Kidney (tissue), 14 donors: ENCODE data around the gene PCARE. TPM values are rescaled to one million over a fixed set of nuclear protein-coding genes. Genes with fewer than 3 reads are reported as not detected.

ENCODE experiments used
- DNase-seq, 5 donors: peaks; one replicate each; pipeline ENCODE4 v3.0.0-alpha.2; 2013 to 2020
- FAIRE-seq: peaks from 2 replicates; lab custom pipeline; 2012; peaks lifted over from hg19 to GRCh38; lab: Jason Lieb, UNC
- H3K27ac ChIP-seq, 2 donors: one replicate each; pipeline ENCODE4 v1.7.0; 2013; ENCODE audit warnings: low read depth in 2 of 2, low read length in 2 of 2, inconsistent platforms in 1 of 2
- H3K27me3 ChIP-seq: one replicate; pipeline ENCODE4 v1.7.1; 2013; ENCODE audit warnings: low read length, inconsistent platforms; ENCODE audit not compliant: control insufficient read depth, insufficient read depth
- H3K36me3 ChIP-seq, 3 donors: one replicate each; pipeline versions ENCODE4 v1.7.0 to v1.7.1; 2013; ENCODE audit warnings: low read length in 3 of 3, control low read depth in 1 of 3, inconsistent platforms in 1 of 3; ENCODE audit not compliant: insufficient read depth in 3 of 3, control insufficient read depth in 2 of 3
- H3K4me1 ChIP-seq, 3 donors: one replicate each; pipeline versions ENCODE4 v1.7.0 to v1.7.1; 2013; ENCODE audit warnings: low read length in 3 of 3, inconsistent platforms in 1 of 3, low read depth in 1 of 3; ENCODE audit not compliant: control insufficient read depth in 2 of 3, insufficient read depth in 2 of 3
- H3K4me3 ChIP-seq, 3 donors: one replicate each; pipeline versions ENCODE4 v1.7.0 to v1.8.1; 2013; ENCODE audit warnings: low read length in 3 of 3, control low read depth in 1 of 3, inconsistent platforms in 1 of 3
- H3K9ac ChIP-seq, 3 donors: one replicate each; pipeline versions ENCODE4 v1.7.0 to v1.7.1; 2013; ENCODE audit warnings: low read length in 3 of 3, control low read depth in 1 of 3, inconsistent platforms in 1 of 3
- H3K9me3 ChIP-seq, 3 donors: one replicate each; pipeline versions ENCODE4 v1.7.0 to v1.7.1; 2013; ENCODE audit warnings: low read length in 3 of 3, control low read depth in 1 of 3, inconsistent platforms in 1 of 3; ENCODE audit not compliant: control insufficient read depth in 2 of 3, insufficient read depth in 1 of 3
- CTCF ChIP-seq: IDR thresholded peaks from 3 replicates; pipeline ENCODE4 v1.5.1; 2012; ENCODE audit warnings: mild to moderate bottlenecking, moderate library complexity, borderline replicate concordance; ENCODE audit not compliant: insufficient read depth; ENCODE audit errors: extremely low read depth
- intact Hi-C: fragments of 100-400 bp; cut with DNase I; formaldehyde crosslinking; loops from one replicate; pipeline ENCODE4 v1.11.1; 2022
- polyA plus RNA-seq: library from polyadenylated mRNA; stranded (reverse); fragments of 350-450 nt; fragmentation: Illumina TruSeq; extraction: RNeasy Lipid Tissue Mini Kit (QIAGEN cat#74804); gene quantifications from one replicate; pipeline ENCODE4 v1.2.3, GENCODE V29; 2014; ENCODE audit warnings: low read depth, low replicate concordance; ENCODE audit not compliant: insufficient read depth
- total RNA-seq: library from RNA; stranded (reverse); fragmentation: NEBNext Ultra II Directional; extraction: Animal tissue kit (Norgen Biotek cat#: 25700); gene quantifications from one replicate; pipeline ENCODE4 v1.2.1, GENCODE V29; 2021
- donor health status: control.
- donor health status: control.
- donor health status: control.
- donor health status: control.
- donor health status: control.
- donor health status: DM: yes; HTN: yes; CAD: no.
- donor health status: Normal renal cell carcinoma (clear cell type).

PCARE gene
- total and polyA plus RNA-seq, 2 donors from 2014 or later = 1.3 TPM; not detected in 1

- intact Hi-C loops = no loop called here
- no peak for FAIRE-seq
- DNase-seq = no peak
These were observed 40.7 kb downstream of the PCARE start for GRCh38 chr2:29033656-29034055.

DNA sequence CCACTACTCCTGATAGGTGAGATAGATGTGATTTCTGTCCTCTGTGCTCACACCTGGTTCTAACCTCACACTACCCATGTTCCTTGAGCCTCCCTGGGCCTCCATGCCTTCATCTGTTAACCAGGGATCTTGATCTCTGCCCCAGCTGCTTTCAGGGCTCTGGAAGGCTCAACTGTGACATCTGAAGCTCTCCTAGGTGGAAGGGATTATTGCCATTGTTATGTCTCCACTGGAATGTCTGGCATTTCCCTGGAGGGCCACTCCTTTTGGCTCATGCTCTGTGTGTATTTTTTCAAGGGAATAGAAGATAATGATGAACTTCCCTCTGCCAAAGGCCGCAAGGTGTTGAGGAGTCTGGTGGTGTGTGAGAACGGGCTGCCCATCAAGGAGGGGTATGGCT, 41.2 kb downstream of the PCARE start:
- DNase-seq = no peak
- FAIRE-seq = no peak
- no peaks in the 10 kb centered on the region for H3K27me3 ChIP-seq

More at GRCh38 chr2:29033656-29034055, 40.7 kb downstream of the PCARE start:
- no peak for TF ChIP-seq CTCF
- Histone ChIP-seq H3K4me1 (no peaks in the 10 kb centered on the region), H3K27ac (no peak overlapping the region), H3K9me3 (no peaks in the 10 kb centered on the region), H3K4me3 (no peak overlapping the region), H3K36me3 (no peaks in the 10 kb centered on the region), H3K27me3 (no peaks in the 10 kb centered on the region), H3K9ac (no peak overlapping the region)

GRCh38 chr2:29032189-29032588, 42.1 kb downstream of the PCARE start:
- FAIRE-seq (no peak), DNase-seq (no peak)
- intact Hi-C loops = no loop called here
- Histone ChIP-seq H3K27me3 (no peaks in the 10 kb centered on the region), H3K4me1 (no peaks in the 10 kb centered on the region), H3K9ac (no peak overlapping the region), H3K4me3 (no peak overlapping the region), H3K9me3 (no peaks in the 10 kb centered on the region), H3K27ac (no peak overlapping the region), H3K36me3 (no peaks in the 10 kb centered on the region)
- TF ChIP-seq CTCF = no peak

More for the DNA sequence above, 41.2 kb downstream of the PCARE start:
- no peaks in the 10 kb centered on the region for H3K9me3 ChIP-seq
- no peak overlapping the region for H3K9ac ChIP-seq
- no peak for TF ChIP-seq CTCF
- H3K4me3 ChIP-seq = no peak overlapping the region
- no peaks in the 10 kb centered on the region for H3K36me3 ChIP-seq
- H3K4me1 ChIP-seq = no peaks in the 10 kb centered on the region
- no peak overlapping the region for H3K27ac ChIP-seq
- intact Hi-C loops = no loop called here

GRCh38 chr2:29031046-29031445, 43.3 kb downstream of the PCARE start:
- intact Hi-C loops = no loop called here
- DNase-seq (no peak), FAIRE-seq (no peak)
- H3K27me3 ChIP-seq = no peaks in the 10 kb centered on the region
- H3K9me3 ChIP-seq = no peaks in the 10 kb centered on the region
- H3K36me3 ChIP-seq = no peaks in the 10 kb centered on the region
- H3K4me1 ChIP-seq = no peaks in the 10 kb centered on the region
- no peak overlapping the region for H3K27ac ChIP-seq
- H3K4me3 ChIP-seq = no peak overlapping the region
- no peak overlapping the region for H3K9ac ChIP-seq
- no peak for TF ChIP-seq CTCF
